Mesodermal cell (in vitro differentiated cells): ENCODE measurements around the gene CALCA.
A peak's percentile ranks its signal among the peaks of the same experiment; 100 is the strongest.

ENCODE experiments used
- H3K27ac ChIP-seq: 2 replicates; pipeline ENCODE4 v1.7.0; 2013; ENCODE audit warnings: mild to moderate bottlenecking, low read depth, low read length, moderate library complexity; ENCODE audit not compliant: severe bottlenecking
- H3K36me3 ChIP-seq: 2 replicates; pipeline ENCODE4 v1.7.1; 2013; ENCODE audit warnings: mild to moderate bottlenecking, low read length, moderate library complexity; ENCODE audit not compliant: control insufficient read depth, insufficient read depth
- H3K4me1 ChIP-seq: one replicate; pipeline ENCODE4 v1.7.1; 2013; ENCODE audit warnings: mild to moderate bottlenecking, low read length; ENCODE audit not compliant: insufficient read depth, control insufficient read depth, poor library complexity, severe bottlenecking
- H3K4me3 ChIP-seq: 2 replicates; pipeline ENCODE4 v1.7.0; 2013; ENCODE audit warnings: low read length, control low read depth, mild to moderate bottlenecking; ENCODE audit not compliant: insufficient read depth, poor library complexity, severe bottlenecking; ENCODE audit errors: extremely low read depth
- H3K9me3 ChIP-seq: 2 replicates; pipeline ENCODE4 v1.7.1; 2013; ENCODE audit warnings: mild to moderate bottlenecking, low read length, moderate library complexity; ENCODE audit not compliant: control insufficient read depth
- WGBS, 2 experiments: methylation state at CpG; one replicate each; pipeline ENCODE4 v1.1.5; 2013; ENCODE audit warnings: missing lambda C conversion rate in 2 of 2; ENCODE audit not compliant: insufficient coverage in 2 of 2; 5-methylcytosine and 5-hydroxymethylcytosine counted together

Gene CALCA

GRCh38 chr11:14974515-14975251, 2.5 kb upstream of the CALCA start:
- H3K36me3 ChIP-seq: no peaks in the 10 kb centered on the region
- peak overlapping the region; percentile 41 for H3K27ac ChIP-seq
- WGBS, 2 experiments: 5 to 8% methylated on average over 11 to 17 of the region's 27 CpGs
- no peaks in the 10 kb centered on the region for H3K9me3 ChIP-seq
- H3K4me1 ChIP-seq: peaks cover 11% of the 10 kb centered on the region
- peak overlapping the region; percentile 27 for H3K4me3 ChIP-seq

GRCh38 chr11:14973621-14974514, 1.7 kb upstream of the CALCA start:
- Histone ChIP-seq H3K36me3 (no peaks in the 10 kb centered on the region), H3K27ac (no peak overlapping the region), H3K4me3 (peak overlapping the region; percentile 18), H3K9me3 (no peaks in the 10 kb centered on the region), H3K4me1 (peaks cover 11% of the 10 kb centered on the region)
- WGBS, 2 experiments: 3 to 4% methylated on average over 57 to 58 of the region's 64 CpGs

GRCh38 chr11:14972581-14973495, 687 bp upstream of the CALCA start:
- no peaks in the 10 kb centered on the region for H3K9me3 ChIP-seq
- no peak overlapping the region for H3K27ac ChIP-seq
- no peak overlapping the region for H3K4me3 ChIP-seq
- H3K4me1 ChIP-seq: peaks cover 11% of the 10 kb centered on the region
- H3K36me3 ChIP-seq: no peaks in the 10 kb centered on the region
- WGBS, 2 experiments: 26 to 38% methylated on average over 13 of the region's 22 CpGs

GRCh38 chr11:14969901-14970323, 2.2 kb downstream of the CALCA start:
- no peak overlapping the region for H3K4me3 ChIP-seq
- H3K4me1 ChIP-seq: peaks cover 3% of the 10 kb centered on the region
- H3K9me3 ChIP-seq: no peaks in the 10 kb centered on the region
- no peak overlapping the region for H3K27ac ChIP-seq
- 2 to 6% methylated on average over 6 of the region's 7 CpGs for WGBS, 2 experiments
- no peaks in the 10 kb centered on the region for H3K36me3 ChIP-seq

GRCh38 chr11:14967581-14968243, 4.4 kb downstream of the CALCA start:
- H3K36me3 ChIP-seq: no peaks in the 10 kb centered on the region
- 88 to 92% methylated on average over 2 to 3 of the region's 5 CpGs for WGBS, 2 experiments
- no peak overlapping the region for H3K27ac ChIP-seq
- H3K4me3 ChIP-seq: no peak overlapping the region
- H3K4me1 ChIP-seq: no peaks in the 10 kb centered on the region
- H3K9me3 ChIP-seq: no peaks in the 10 kb centered on the region

- Histone ChIP-seq H3K9me3 (no peaks in the 10 kb centered on the region), H3K36me3 (no peaks in the 10 kb centered on the region), H3K4me3 (no peak overlapping the region), H3K27ac (no peak overlapping the region), H3K4me1 (no peaks in the 10 kb centered on the region)
- WGBS, 2 experiments: no CpG with 5 or more reads among the region's 2 CpGs
These were observed 16.0 kb downstream of the CALCA start for GRCh38 chr11:14956111-14956510.

- Histone ChIP-seq H3K9me3 (no peaks in the 10 kb centered on the region), H3K36me3 (no peaks in the 10 kb centered on the region), H3K27ac (no peak overlapping the region), H3K4me3 (no peak overlapping the region), H3K4me1 (no peaks in the 10 kb centered on the region)
These were observed 17.6 kb downstream of the CALCA start for GRCh38 chr11:14954581-14954980.

GRCh38 chr11:14953904-14954303, 18.2 kb downstream of the CALCA start:
- no peaks in the 10 kb centered on the region for H3K36me3 ChIP-seq
- H3K4me3 ChIP-seq: no peak overlapping the region
- no peaks in the 10 kb centered on the region for H3K9me3 ChIP-seq

GRCh38 chr11:14949437-14950147, 22.6 kb downstream of the CALCA start:
- Histone ChIP-seq H3K9me3 (no peaks in the 10 kb centered on the region), H3K4me3 (no peak overlapping the region), H3K36me3 (no peaks in the 10 kb centered on the region), H3K27ac (no peak overlapping the region), H3K4me1 (no peaks in the 10 kb centered on the region)
- WGBS, 2 experiments: 73 to 91% methylated on average over 4 of the region's 4 CpGs

More at GRCh38 chr11:14953904-14954303, 18.2 kb downstream of the CALCA start:
- Histone ChIP-seq H3K4me1 (no peaks in the 10 kb centered on the region), H3K27ac (no peak overlapping the region)
